GM12874 (cell line): ENCODE results near the gene DUSP2.

ENCODE experiments used
- CTCF ChIP-seq: IDR thresholded peaks from 2 replicates; pipeline ENCODE4 v1.5.1; 2011; ENCODE audit warnings: low read depth, mild to moderate bottlenecking, control low read depth, low read length, moderate library complexity; ENCODE audit not compliant: insufficient read depth

DUSP2 gene

GRCh38 chr2:96102596-96103186 is 42.5 kb downstream of the DUSP2 start:
- no peak for TF ChIP-seq CTCF

- no peak for TF ChIP-seq CTCF
Observed at GRCh38 chr2:96100893-96101304, 44.3 kb downstream of the DUSP2 start.

GRCh38 chr2:96099861-96100798 is 45.1 kb downstream of the DUSP2 start:
- TF ChIP-seq CTCF = no peak

GRCh38 chr2:96098900-96099590 is 46.2 kb downstream of the DUSP2 start:
- no peak for TF ChIP-seq CTCF

- TF ChIP-seq CTCF = no peak
Observed at GRCh38 chr2:96097951-96098823, 47.1 kb downstream of the DUSP2 start.

- TF ChIP-seq CTCF = no peak
Observed at GRCh38 chr2:96097441-96097840, 47.8 kb downstream of the DUSP2 start.
